Hypothalamus (tissue), 51 donors: ENCODE results near the gene PDP2.
A peak's percentile ranks its signal among the peaks of the same experiment; 100 is the strongest.
"Not testable (repeated sequence)": the region's sequence is repeated elsewhere in the genome, so short reads cannot be mapped to it uniquely, and the experiment has no call there.

Experiments used
- DNase-seq, 51 donors: peaks; one replicate each; lab custom pipeline; 2025; lab: John Stamatoyannopoulos, UW

Gene PDP2

GRCh38 chr16:66885491-66885890, 5.2 kb downstream of the PDP2 start:
- peak in 1 of 51 donors; percentile 9 for DNase-seq

DNA sequence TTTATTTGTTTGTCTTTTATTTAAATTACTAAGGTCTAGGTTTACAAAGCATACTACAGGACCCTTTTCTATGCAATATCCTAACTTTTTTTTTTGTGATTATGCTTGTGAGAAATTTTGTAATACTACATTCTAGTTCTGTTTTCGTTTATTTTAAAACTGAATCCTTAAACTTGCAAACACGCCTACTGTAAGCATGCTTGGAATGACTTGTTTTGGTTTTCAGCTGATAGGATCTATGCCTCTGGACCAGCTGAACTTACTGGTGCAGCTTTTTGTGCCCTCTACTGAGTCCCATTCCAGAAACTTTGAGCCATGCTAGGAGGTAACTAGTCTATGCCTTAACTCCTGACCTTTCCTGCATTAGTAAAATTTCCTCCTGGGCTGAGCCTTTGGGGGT, 6.0 kb downstream of the PDP2 start:
- DNase-seq = no peak

- DNase-seq = no peak
Measured at GRCh38 chr16:66886914-66887313, 6.6 kb downstream of the PDP2 start.

DNA sequence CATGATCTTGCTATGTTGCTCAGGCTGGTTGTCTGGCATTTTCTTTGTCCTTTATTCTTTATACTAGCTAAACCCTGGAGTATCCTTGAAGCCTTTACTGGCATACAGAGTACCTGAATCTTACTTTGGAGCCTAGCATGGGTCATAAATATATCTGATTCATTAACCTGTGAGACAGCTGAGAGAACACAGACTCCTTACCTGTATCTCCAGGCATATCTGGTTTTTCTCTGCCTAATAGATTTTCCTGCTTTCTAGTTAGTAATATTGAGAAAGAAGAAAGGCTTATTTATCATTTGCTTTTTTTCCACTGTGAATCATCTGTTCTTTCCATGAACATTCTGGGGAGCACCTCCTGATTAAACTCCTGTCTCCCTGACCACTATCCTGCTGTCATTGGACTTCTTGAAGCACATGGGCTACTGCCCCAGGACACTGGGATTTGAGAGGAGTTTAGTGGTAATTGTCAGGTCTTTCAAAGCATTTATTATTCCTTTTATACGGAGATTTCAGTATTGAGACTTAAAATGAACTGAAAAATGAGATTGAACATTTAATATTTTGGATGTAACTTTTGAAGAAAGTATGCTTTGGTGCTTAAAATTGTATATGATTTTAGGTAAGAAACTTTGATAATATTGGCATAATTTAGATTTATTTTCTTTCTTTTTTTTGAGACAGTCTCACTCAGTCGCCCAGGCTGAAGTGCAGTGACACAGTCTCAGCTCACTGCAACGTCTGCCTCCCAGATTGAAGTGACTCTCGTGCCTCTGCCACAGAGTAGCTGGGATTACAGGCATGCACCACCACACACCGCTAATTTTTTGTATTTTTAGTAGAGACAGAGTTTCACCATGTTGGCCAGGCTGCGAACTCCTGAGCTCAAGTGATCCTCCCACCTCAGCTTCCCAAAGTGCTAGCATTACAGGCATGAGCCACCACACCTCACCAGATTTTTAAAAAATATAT, 8.6 kb downstream of the PDP2 start:
- no peak for DNase-seq

DNA sequence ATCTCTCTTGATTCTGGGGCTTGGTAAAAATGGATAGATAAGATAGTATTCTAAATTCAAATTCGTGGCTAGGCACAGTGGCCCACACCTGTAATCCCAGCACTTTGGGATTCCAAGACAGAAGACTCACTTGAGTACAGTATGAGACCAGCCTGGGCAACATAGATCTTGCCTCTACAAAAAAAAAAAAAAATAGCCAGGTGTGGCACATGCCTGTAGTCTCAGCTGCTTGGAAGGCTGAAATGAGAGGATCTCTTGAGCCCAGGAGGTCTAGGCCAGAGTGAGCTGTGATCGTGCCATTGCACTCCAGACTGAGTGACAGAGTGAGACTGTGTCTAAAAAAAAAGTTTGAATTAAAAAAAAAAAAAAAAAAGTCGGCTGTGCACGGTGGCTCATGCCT, 9.3 kb downstream of the PDP2 start:
- no peak for DNase-seq

DNA sequence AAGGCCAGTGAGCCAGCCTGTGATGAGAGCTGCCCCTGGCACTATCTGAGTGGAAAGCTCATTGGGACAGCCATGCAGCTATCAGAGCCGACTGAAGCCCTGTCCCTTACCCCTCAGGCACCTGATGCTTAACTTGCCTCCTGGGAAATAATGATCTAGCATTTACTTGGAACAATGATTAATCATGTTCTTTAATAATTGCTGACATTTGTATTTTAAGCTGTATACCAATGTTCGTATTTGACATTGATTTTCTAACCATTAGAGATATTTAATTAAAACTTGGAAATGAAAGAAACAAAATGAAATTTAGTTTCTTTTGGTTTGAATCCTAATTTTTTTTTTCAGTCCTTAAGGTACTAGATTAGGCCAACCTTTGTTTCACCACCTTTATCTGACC, 10.5 kb downstream of the PDP2 start:
- DNase-seq = peak in 1 of 51 donors; percentile 11

- DNase-seq = no peak
Measured at GRCh38 chr16:66891360-66891759, 11.0 kb downstream of the PDP2 start.

DNA sequence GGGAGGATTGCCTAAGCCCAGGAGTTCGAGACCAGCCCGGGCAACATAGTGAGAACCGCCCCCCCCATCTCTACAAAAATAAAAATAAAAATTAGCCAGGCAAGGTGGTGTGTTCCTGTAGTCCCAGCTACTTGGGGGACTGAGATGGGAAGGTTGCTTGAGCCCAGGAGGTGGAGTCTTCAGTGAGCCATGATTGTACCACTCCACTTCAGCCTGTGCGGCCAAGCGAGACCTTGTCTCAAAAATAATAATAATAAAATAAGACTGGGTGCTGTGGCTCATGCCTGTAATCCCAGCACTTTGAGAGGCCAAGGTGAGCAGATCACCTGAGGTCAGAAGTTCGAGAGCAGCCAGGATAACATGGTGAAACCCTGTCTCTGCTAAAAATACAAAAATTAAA, 11.5 kb downstream of the PDP2 start:
- DNase-seq = no peak

- no peak for DNase-seq
Measured at GRCh38 chr16:66894055-66894454, 13.7 kb downstream of the PDP2 start.

DNA sequence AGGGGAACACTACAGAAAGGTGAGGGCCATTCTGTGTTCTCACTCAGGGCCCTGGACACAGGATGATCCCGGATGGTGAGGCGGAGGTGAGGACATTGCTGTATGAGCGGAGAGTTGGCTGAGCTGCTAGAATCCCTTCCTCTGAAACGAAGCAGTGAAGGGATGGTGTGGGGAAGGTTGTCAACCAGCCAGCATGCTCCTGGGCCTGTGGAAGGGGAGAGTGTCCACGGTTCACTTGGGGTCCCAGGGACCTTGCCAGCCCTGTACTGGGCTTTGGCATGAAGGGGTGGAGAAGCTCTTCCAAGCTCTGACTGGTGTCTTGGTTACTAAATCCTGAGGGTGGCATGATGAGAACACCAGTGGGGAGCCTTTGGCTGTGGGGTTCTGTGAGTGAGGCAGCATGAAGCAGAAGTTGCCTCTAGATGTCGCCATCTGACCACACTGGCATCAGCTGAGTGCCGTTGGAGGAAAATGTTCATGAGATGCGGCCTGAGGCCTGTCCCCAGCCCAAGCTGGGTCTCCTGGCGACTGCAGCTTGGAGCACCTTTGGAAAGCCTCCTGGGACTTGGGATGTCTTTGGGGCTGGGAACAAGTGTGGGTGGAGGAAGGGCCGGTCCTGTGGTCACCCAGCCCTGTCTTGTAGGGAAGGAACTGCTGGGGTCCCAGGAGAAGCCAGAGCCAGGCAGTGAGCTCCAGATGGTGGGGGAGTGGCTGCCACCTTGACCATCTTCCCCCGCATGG, 14.8 kb downstream of the PDP2 start:
- DNase-seq = peak in 44 of 51 donors; percentile 10 to 81 (median 44)

GRCh38 chr16:66895689-66895979, 15.3 kb downstream of the PDP2 start:
- no peak for DNase-seq

DNA sequence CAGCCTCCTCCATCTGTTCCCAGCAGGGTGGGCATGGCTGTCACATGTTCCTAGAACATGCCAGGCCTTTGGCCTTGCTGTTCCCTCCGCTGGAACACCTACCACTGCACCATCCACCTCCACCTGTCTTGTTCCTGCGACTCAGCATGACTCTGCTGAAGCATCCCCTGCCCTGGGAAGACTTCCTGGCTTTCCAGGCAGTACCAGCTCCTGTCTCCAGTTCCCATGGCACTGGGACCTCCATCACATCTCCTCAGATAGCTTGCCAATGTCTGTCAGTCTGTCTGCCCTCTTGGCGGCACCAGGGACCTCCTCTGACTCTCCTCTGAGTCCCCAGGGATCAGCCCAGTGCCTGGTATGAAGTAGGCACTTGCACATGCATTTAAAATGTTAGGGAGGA, 15.7 kb downstream of the PDP2 start:
- no peak for DNase-seq

GRCh38 chr16:66896682-66897081, 16.4 kb downstream of the PDP2 start:
- DNase-seq = not testable (repeated sequence)

- DNase-seq = no peak
Measured at GRCh38 chr16:66898207-66898606, 17.9 kb downstream of the PDP2 start.

GRCh38 chr16:66898933-66899309, 18.6 kb downstream of the PDP2 start:
- DNase-seq = no peak

- no peak for DNase-seq
Measured at GRCh38 chr16:66899310-66899944, 19.1 kb downstream of the PDP2 start.

DNA sequence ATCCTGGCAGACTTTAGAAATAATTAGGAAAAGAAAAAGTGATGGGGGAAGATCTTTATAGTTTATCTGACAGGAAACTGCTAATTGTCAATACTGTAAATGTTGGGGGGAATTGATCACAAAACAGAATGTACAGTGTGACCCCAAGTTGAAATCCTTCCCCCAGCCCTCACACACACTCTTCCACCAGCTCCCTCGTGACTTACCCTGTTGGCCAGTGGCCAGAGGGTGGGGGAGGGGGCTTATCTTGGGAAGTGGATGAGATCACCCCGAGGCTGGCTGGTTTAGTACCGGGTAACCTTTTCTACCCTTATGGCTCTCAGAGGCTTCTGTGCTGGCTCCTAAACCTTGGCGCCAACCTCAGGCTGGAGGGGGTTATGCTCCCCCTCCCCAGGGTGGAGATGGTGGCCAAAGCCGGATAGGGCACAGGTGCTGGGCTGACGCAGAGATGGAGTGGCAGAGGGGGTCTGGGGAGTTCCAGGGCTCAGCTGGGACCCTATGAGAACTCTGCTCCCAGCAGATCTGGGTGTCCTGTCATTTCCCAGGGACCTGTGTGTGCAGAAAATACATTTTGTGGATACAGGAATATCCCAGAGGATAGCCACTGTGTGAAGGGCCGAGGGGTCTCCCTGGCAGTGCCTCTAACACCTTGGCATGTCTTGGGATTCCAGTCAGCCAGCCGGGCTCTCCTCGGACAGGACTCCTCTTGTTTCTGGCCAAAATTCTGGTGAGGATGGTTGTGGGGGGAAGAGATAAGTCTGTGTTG, 19.8 kb downstream of the PDP2 start:
- peak in 5 of 51 donors; percentile 5 to 58 (median 18) for DNase-seq

GRCh38 chr16:66900721-66901441, 20.6 kb downstream of the PDP2 start:
- DNase-seq = peak in 4 of 51 donors; percentile 19 to 40 (median 31)

- DNase-seq = no peak
Measured at GRCh38 chr16:66901626-66902025, 21.3 kb downstream of the PDP2 start.
